ENCODE results near the gene GFPT2.

GFPT2 gene

DNA sequence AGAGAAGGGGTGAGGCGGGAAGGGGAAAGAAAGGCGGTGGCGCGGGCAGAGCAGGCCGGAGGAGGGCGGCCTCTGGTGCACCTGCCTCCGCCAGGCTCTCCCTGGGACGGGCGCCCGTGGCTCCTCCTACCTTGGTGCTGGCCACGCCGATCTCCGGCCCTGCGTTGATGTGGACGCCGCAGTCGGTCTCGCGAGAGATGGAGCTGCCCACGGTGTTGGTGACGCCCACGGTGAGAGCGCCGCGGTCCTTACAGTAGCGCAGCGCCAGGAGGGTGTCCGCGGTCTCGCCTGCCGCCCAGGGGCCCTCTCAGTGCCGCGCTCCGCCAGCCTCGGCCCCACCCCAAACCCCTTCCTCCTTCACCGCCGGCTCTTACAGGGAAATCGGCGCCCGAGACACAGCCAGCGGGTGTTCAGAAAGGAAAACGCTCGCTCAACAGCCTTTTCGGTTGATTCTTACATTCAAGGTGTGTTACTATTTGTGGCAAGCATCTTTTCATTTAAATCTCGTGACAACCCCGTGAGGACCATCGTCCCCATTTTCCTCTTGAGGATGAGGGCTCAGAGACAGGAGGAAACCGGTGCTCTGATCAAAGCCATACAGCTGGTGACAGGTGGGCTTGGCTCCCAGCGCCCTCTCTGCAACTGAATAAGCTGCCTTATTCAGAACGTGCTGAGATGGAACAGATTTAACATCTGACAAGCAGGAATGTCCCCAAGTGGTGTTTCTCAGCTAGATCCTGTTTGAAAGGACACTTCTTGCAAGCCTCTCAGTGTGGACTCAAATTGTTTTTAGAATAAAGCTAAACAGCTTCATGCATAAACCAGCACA is 39.2 kb downstream of the GFPT2 start:
- DNase-seq (ENCODE audit: low read depth) = no peak
- no peak overlapping the region for H3K4me3 ChIP-seq (ENCODE audit: low read depth, low read length)
- TF ChIP-seq, protein P1, sequence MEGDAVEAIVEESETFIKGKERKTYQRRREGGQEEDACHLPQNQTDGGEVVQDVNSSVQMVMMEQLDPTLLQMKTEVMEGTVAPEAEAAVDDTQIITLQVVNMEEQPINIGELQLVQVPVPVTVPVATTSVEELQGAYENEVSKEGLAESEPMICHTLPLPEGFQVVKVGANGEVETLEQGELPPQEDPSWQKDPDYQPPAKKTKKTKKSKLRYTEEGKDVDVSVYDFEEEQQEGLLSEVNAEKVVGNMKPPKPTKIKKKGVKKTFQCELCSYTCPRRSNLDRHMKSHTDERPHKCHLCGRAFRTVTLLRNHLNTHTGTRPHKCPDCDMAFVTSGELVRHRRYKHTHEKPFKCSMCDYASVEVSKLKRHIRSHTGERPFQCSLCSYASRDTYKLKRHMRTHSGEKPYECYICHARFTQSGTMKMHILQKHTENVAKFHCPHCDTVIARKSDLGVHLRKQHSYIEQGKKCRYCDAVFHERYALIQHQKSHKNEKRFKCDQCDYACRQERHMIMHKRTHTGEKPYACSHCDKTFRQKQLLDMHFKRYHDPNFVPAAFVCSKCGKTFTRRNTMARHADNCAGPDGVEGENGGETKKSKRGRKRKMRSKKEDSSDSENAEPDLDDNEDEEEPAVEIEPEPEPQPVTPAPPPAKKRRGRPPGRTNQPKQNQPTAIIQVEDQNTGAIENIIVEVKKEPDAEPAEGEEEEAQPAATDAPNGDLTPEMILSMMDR (conservative IDR thresholded peaks at IDR 0.05; ENCODE audit: low read depth, low read length) = no peak

DNA sequence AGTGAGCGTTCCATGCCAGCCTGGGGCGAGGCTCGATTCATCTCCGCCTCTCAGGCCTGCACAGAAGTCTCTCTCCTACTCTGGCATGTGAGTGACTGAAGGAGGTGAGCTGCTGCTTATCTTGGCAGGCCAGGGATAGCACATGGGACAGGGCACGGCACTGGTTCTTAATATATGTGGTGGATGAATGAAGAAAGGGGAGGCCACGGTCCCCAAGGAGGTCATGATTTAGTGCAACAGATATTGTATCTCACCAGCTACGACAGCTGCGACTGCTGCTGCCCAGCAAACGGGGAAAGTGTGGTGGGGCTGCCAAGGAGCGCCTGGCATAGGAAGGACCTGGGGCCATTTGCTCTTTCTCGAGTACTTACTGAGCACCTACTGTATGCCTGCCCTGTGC is 41.9 kb downstream of the GFPT2 start:
- no peak overlapping the region for H3K4me3 ChIP-seq (ENCODE audit: low read depth, low read length)
- DNase-seq (ENCODE audit: low read depth) = no peak
- TF ChIP-seq, protein P1 (conservative IDR thresholded peaks at IDR 0.05; ENCODE audit: low read depth, low read length) = no peak

DNA sequence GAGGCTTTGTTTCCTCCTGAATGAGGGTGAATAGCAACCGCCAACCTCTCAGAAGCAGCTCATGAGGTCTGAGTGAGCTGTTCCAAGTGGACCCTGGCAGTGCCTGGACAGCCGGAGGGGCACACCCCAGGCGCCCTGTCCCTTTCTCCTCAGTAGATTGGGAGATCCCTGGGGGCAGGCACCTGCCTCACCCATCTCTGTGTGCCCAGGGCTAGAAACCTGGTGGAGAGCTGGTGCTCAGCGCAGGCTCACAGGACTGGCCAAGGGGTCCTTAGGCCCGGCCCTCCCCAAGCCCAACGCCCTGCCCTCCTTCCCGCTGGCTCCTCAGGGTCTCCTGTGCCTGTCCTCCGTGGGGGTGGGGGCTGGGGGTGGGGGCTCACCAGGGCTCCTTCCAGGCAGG is 46.3 kb downstream of the GFPT2 start:
- no peak overlapping the region for H3K4me3 ChIP-seq (ENCODE audit: low read depth, low read length)
- no peak for DNase-seq (ENCODE audit: low read depth)
- TF ChIP-seq, protein P1 (conservative IDR thresholded peaks at IDR 0.05; ENCODE audit: low read depth, low read length) = no peak

DNA sequence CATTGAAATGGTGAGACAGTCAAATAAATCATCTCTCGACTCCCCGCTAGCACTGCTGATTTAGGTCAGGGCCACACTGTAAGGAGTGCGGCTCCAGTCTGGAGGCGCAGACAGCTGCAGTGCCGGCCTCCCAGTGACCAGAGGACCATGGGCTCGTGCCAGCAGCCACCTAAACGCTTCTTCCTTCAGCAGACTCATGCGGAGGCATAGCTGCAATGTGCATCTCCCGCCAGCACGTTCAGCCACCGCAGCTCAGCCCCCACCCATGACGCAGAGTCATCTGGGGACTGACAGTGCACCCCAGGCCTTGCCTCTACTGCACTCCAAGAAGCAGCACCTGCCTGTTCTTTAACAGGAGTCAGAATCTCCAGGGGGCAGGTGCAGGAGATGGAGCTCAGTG is 47.7 kb downstream of the GFPT2 start:
- TF ChIP-seq, protein P1 (conservative IDR thresholded peaks at IDR 0.05; ENCODE audit: low read depth, low read length) = no peak
- DNase-seq (ENCODE audit: low read depth) = no peak
- H3K4me3 ChIP-seq (ENCODE audit: low read depth, low read length) = no peak overlapping the region

DNA sequence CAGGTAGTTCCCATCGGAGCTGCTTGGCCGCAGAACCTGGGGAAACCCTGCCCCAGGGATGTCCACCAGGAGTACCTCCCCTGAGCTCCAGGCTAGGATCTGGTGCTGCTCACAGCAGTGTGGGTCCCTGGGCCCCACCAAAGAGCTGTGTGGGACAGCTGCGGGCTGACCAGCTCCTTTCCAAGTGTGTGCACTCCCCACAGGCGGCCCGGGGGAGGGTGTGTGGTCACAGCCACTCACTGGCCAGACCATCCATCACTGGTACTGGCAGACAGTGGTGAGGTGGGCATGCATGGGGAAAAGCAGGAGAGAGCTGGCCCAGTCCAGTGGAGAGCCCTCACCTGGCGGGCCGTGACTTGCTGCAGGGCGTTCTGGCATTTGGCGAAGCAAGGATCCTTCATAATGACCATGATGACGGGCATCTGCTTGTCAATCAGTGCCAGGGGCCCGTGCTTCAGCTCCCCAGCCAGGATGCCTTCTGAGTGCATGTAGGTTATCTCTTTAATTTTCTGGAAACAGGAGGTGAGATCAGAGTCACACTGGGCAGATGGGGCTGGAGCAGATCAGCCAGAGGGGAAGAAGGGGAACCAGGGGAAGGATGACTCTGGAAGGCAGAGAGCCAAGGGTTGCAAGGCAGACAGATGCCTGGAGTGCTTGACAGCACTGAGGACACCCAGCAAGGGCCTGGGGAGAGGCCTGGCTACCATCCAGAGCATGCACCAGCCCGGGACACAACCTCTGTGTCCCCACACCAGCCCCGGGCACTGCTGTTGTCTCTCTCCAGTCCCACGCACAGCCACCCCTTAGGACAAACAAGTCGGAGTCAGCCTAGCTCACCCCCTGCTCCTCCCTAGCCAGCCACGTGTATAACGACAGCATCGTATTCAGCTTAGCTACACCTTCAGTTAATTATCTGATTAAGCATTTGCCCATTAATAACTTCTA is 48.4 kb downstream of the GFPT2 start:
- no peak overlapping the region for H3K4me3 ChIP-seq (ENCODE audit: low read depth, low read length)
- TF ChIP-seq, protein P1 (conservative IDR thresholded peaks at IDR 0.05; ENCODE audit: low read depth, low read length) = no peak
- no peak for DNase-seq (ENCODE audit: low read depth)

DNA sequence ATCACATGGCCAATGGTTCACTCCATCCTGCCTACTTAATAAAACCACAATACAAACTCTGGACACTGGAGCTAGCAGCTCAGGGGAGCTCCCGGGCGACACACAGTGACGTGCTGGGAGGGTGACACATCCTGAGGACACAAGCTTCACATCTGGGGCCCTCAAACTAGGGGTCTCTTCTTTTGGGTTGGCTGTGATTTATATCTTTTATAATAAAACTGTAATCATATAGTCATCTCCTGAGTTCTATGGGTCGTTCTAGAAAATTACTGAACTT is 49.2 kb downstream of the GFPT2 start:
- H3K4me3 ChIP-seq (ENCODE audit: low read depth, low read length) = no peak overlapping the region
- TF ChIP-seq, protein P1 (conservative IDR thresholded peaks at IDR 0.05; ENCODE audit: low read depth, low read length) = no peak
- no peak for DNase-seq (ENCODE audit: low read depth)
